Measurements from ENCODE around the gene HEPHL1.
"Not testable (repeated sequence)": the region's sequence is repeated elsewhere in the genome, so short reads cannot be mapped to it uniquely, and the experiment has no call there.

Gene HEPHL1, protein sequence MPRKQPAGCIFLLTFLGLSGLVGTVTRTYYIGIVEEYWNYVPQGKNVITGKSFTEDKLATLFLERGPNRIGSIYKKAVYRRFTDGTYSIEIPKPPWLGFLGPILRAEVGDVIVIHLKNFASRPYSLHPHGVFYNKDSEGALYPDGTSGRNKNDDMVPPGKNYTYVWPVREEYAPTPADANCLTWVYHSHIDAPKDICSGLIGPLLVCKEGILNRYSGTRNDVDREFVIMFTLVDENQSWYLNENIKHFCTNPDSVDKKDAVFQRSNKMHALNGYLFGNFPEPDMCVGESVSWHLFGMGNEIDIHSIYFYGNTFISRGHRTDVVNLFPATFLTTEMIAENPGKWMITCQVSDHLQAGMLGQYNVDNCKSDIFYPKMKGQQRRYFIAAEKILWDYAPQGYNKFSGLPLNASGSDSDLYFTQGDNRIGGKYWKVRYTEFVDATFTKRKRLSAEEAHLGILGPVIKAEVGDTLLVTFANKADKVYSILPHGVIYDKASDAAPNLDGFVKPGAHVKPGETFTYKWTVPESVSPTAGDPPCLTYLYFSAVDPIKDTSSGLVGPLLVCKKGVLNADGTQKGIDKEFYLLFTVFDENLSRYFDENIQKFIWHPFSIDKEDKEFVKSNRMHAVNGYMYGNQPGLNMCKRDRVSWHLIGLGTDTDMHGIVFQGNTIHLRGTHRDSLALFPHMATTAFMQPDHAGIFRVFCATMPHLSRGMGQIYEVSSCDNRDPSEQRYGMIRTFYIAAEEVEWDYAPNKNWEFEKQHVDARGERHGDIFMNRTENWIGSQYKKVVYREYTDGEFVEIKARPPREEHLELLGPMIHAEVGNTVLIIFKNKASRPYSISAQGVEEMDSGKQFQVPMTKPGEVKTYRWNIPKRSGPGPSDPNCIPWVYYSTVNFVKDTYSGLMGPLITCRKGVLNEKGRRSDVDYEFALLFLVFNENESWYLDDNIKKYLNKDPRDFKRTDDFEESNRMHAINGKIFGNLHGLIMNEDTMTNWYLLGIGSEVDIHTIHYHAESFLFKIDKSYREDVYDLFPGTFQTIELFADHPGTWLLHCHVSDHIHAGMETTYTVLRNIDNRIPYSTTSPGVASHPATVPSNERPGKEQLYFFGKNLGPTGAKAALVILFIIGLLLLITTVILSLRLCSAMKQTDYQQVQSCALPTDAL

GRCh38 chr11:94020777-94021481 is at the start of gene HEPHL1:
HEPHL1 (plus strand) TSS chr11:94021354; CDS start chr11:94021369, 15 bp downstream.
- in situ Hi-C loops (cut with HindIII; ENCODE audit: low pct_unique_long_range_greater_than_20kb, low sequenced_read_pairs), result no loop called here
- no peak for DNase-seq (ENCODE audit: low read depth in 1 of 2, low spot score in 1 of 2)
- TF ChIP-seq JUND (IDR thresholded peaks at IDR 0.05; ENCODE audit: low read depth), result no peak

DNA sequence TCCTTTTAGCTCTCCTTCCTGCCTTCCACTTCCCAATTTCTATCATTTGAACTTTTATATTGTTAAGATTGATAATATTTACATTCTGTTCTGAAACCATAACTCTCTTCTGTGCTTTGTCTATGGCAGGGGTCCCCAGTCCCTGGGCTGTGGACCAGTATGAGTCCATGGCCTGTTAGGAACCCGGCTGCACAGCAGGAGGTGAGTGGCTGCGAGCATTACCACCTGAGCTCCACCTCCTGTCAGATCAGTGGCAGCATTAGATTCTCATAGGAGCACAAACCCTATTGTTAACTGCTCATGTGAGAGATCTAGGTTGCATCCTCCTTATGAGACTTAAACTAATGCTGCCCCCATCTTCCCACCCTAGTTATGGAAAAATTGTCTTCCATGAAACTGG is 48.4 kb upstream of the HEPHL1 start:
- no peak for DNase-seq (ENCODE audit: low read depth in 1 of 2, low spot score in 1 of 2)
- no peak for TF ChIP-seq JUND (IDR thresholded peaks at IDR 0.05; ENCODE audit: low read depth)
- in situ Hi-C loops (cut with HindIII; ENCODE audit: low pct_unique_long_range_greater_than_20kb, low sequenced_read_pairs), result no loop called here

DNA sequence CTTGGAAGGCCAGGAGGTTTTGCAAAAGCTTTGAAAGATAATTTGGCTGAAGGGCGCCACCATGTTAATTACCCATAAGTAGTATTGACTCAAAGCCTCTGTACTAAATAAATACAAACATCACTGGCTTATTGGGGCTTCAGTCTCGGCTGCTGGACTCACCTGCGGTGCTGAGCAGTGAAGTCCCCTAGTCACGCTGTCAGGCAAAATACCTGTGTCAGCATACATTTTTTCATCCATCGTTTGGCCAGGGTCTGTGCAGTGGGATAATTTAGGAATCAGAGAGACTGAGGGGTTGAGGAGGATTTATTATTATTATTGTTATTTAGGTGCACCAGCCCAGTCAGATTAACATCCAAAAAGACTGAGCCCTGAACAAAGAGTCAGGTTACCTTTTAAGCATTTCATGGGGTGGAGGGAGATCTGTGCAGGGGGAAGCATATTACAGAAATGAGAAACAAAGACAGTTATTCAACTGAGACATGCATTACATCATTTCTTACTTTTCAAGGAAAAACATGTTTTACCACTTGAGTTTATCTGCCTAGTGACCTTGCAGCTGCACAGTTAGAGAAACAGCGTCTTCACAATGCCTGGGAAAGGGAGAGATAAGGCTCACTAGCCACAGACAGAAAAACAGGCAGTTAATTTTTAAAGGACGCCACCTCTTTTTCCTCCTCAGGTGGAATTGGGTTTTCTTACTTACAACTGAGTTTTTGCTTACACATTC is 47.7 kb upstream of the HEPHL1 start:
- DNase-seq (ENCODE audit: low read depth in 1 of 2, low spot score in 1 of 2); in situ Hi-C loops (cut with HindIII; ENCODE audit: low pct_unique_long_range_greater_than_20kb, low sequenced_read_pairs): not testable (repeated sequence)

DNA sequence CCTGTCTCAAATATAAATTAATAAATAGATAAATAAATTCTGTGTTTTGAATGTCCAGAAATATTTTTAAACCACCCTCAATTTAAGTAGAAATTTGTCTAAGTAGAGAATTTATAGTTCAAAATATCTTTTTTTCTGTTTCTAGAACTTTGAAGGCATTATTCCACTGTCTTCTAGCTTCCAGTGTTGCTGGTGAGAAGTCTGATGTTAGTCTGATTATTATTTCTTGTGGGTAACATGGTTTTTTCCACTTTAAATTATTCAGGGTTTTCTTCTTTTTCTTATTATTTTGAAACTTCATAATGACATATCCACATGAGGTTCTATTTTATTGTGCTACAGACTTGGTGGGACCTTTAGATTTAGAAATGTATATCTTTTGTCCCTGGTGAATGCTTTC is 46.4 kb upstream of the HEPHL1 start:
- no peak for TF ChIP-seq JUND (IDR thresholded peaks at IDR 0.05; ENCODE audit: low read depth)
- in situ Hi-C loops (cut with HindIII; ENCODE audit: low pct_unique_long_range_greater_than_20kb, low sequenced_read_pairs), result no loop called here
- no peak for DNase-seq (ENCODE audit: low read depth in 1 of 2, low spot score in 1 of 2)

GRCh38 chr11:93976577-93977254 is 44.4 kb upstream of the HEPHL1 start:
- in situ Hi-C loops (cut with HindIII; ENCODE audit: low pct_unique_long_range_greater_than_20kb, low sequenced_read_pairs); DNase-seq (ENCODE audit: low read depth in 1 of 2, low spot score in 1 of 2): not testable (repeated sequence)

- in situ Hi-C loops (cut with HindIII; ENCODE audit: low pct_unique_long_range_greater_than_20kb, low sequenced_read_pairs), result no loop called here
- TF ChIP-seq JUND (IDR thresholded peaks at IDR 0.05; ENCODE audit: low read depth), result no peak
- no peak for DNase-seq (ENCODE audit: low read depth in 1 of 2, low spot score in 1 of 2)
These were observed 37.5 kb upstream of the HEPHL1 start for GRCh38 chr11:93983542-93984195.

DNA sequence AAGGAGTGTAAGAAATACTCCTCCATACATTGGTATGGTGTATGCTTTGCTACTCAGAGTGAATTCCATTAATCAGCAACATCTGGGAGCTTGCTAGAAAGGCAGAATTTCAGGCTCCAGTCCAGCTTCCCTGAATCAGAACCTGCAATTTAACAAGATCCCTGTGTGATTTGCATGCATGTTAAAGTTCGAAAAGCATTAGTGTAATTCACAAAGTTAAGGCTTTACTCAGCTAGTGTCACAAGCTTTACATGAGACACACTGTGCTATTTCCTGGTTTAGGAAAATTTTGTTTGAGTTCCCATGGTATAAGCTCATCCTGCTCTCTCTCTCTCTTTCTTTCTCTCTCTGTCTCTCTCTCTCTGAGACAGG is 37.0 kb upstream of the HEPHL1 start:
- DNase-seq (ENCODE audit: low read depth in 1 of 2, low spot score in 1 of 2), result no peak
- in situ Hi-C loops (cut with HindIII; ENCODE audit: low pct_unique_long_range_greater_than_20kb, low sequenced_read_pairs), result no loop called here
- TF ChIP-seq JUND (IDR thresholded peaks at IDR 0.05; ENCODE audit: low read depth), result no peak

GRCh38 chr11:93984936-93985335 is 36.2 kb upstream of the HEPHL1 start:
- no peak for TF ChIP-seq JUND (IDR thresholded peaks at IDR 0.05; ENCODE audit: low read depth)
- in situ Hi-C loops (cut with HindIII; ENCODE audit: low pct_unique_long_range_greater_than_20kb, low sequenced_read_pairs), result no loop called here
- no peak for DNase-seq (ENCODE audit: low read depth in 1 of 2, low spot score in 1 of 2)

- DNase-seq (ENCODE audit: low read depth in 1 of 2, low spot score in 1 of 2), result peak; percentile 18 to 83
- in situ Hi-C loops (cut with HindIII; ENCODE audit: low pct_unique_long_range_greater_than_20kb, low sequenced_read_pairs), result no loop called here
- TF ChIP-seq JUND (IDR thresholded peaks at IDR 0.05; ENCODE audit: low read depth), result peak; percentile 96
These were observed 34.4 kb upstream of the HEPHL1 start for GRCh38 chr11:93986716-93987115.

DNA sequence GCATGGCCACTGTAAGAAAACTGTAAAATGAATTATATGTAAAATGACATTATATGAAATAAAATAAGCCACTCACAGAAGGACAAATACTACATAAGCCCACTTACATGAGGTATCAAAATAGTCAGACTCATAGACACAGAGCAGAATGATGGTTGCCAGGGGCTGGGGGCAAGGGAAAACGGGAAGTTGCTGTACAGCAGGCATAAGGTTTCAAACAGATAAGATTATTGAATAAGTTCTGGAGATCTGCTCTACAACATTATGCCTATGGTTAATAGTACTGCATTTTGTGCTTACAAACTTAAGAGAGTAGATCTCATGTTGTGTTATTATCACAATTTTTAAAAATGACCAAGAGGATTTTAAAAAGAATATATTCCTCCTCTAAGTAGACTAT is 32.7 kb upstream of the HEPHL1 start:
- no peak for TF ChIP-seq JUND (IDR thresholded peaks at IDR 0.05; ENCODE audit: low read depth)

DNA sequence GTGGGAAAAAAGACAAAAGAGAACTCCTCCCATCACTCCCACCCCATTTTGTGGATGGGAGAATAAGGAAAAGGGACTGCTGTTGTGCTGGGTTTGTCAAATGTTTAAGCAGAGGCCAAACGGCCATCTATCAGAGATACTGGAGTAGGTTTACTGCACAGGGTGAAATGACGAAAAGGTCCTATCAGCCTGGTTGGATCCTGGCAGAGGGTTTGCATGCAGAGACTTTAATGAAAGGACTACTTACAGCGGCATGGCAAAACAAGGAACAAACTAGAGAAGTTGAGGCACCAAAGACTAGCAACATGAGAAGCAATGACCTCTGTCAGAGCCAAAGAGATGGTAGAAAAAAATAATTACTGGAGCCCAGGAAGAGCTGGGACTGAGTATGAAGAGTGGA is 32.2 kb upstream of the HEPHL1 start:
- TF ChIP-seq JUND (IDR thresholded peaks at IDR 0.05; ENCODE audit: low read depth), result no peak
- in situ Hi-C loops (cut with HindIII; ENCODE audit: low pct_unique_long_range_greater_than_20kb, low sequenced_read_pairs), result no loop called here
- DNase-seq (ENCODE audit: low read depth in 1 of 2, low spot score in 1 of 2), result no peak

More for the DNA sequence above, 32.7 kb upstream of the HEPHL1 start:
- in situ Hi-C loops (cut with HindIII; ENCODE audit: low pct_unique_long_range_greater_than_20kb, low sequenced_read_pairs), result no loop called here
- no peak for DNase-seq (ENCODE audit: low read depth in 1 of 2, low spot score in 1 of 2)
